Spinal cord (tissue), 10 donors: ENCODE results near the gene HDHD5. TPM values are rescaled to one million over a fixed set of nuclear protein-coding genes. Genes with fewer than 3 reads are reported as not detected.

ENCODE experiments used
- DNase-seq, 6 donors: peaks; one replicate each; pipeline versions ENCODE4 v3.0.0 to v3.0.0-alpha.2; 2013 to 2015; ENCODE audit warnings: low spot score in 6 of 6, low read depth in 4 of 6
- H3K27ac ChIP-seq: one replicate; pipeline ENCODE4 v1.5.1; 2013; ENCODE audit warnings: low read depth, low read length, control low read depth
- H3K27me3 ChIP-seq: one replicate; pipeline ENCODE4 v1.6.1; 2013; ENCODE audit warnings: low read length; ENCODE audit not compliant: control insufficient read depth, insufficient read depth
- H3K36me3 ChIP-seq: one replicate; pipeline ENCODE4 v1.6.1; 2013; ENCODE audit warnings: low read length; ENCODE audit not compliant: control insufficient read depth, insufficient read depth
- H3K4me1 ChIP-seq: one replicate; pipeline ENCODE4 v1.6.1; 2013; ENCODE audit warnings: low read length; ENCODE audit not compliant: control insufficient read depth, insufficient read depth
- H3K4me3 ChIP-seq: one replicate; pipeline ENCODE4 v1.5.1; 2013; ENCODE audit warnings: low read depth, low read length, control low read depth
- H3K9me3 ChIP-seq: one replicate; pipeline ENCODE4 v1.6.1; 2013; ENCODE audit warnings: low read length; ENCODE audit not compliant: control insufficient read depth, insufficient read depth
- WGBS: methylation state at CpG from one replicate; pipeline ENCODE4 v1.1.5; 2013; ENCODE audit warnings: missing lambda C conversion rate; ENCODE audit not compliant: insufficient coverage; 5-methylcytosine and 5-hydroxymethylcytosine counted together
- polyA plus RNA-seq, 2 donors: library from polyadenylated mRNA; unstranded; fragments of 120-200 nt; gene quantifications; one replicate each; pipeline ENCODE4 v1.2.1, GENCODE V29; 2013; ENCODE audit not compliant: insufficient read length in 2 of 2
- total RNA-seq, 2 donors: library from RNA; depleted of rRNA in 1 of 2; stranded (reverse); fragments of 120-200 nt in 1 of 2; fragments of >200 nt in 1 of 2; gene quantifications; one replicate each; pipeline versions ENCODE4 v1.2.3 to v1.2.4, GENCODE V29; 2013 to 2014
- donor health status: healthy.

HDHD5 gene
- total and polyA plus RNA-seq, 4 donors, result 23.9 to 51.9 (median 36.7) TPM

DNA sequence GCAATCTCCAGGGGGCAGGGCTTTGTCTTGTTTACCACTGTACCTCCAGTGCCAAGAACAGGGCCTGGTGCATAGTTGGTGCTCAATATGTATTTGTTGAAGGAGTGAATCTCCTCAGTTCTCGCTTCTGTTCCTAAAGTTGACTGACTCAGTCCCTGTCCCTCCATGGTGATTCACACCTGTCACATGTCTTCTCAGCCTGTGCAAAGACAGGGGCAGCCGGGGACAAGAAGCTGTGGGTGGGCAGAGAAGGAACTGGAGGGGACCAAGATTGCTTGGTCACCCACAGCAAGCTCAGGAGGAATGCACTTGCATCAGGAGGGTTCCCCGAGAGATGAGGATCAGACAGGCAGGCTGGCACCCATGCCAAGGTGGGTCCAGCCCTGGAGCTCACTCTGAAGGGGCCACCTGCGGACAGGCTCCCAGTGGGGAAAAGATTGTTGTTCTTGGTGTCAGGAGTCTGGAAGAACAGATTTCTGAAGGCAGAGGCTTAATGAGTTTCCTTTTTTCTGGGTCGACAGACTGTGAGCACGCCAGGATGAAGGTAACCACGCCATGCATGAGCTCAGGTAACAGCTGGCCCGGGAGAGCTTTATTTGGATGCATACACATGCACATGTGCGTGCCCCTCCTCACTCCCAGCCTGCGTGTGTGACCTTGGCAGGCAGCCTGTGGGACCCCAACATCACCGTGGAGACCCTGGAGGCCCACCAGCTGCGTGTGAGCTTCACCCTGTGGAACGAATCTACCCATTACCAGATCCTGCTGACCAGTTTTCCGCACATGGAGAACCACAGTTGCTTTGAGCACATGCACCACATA is 57.4 kb downstream of the HDHD5 start:
- H3K36me3 ChIP-seq, result peaks cover 29% of the 10 kb centered on the region

DNA sequence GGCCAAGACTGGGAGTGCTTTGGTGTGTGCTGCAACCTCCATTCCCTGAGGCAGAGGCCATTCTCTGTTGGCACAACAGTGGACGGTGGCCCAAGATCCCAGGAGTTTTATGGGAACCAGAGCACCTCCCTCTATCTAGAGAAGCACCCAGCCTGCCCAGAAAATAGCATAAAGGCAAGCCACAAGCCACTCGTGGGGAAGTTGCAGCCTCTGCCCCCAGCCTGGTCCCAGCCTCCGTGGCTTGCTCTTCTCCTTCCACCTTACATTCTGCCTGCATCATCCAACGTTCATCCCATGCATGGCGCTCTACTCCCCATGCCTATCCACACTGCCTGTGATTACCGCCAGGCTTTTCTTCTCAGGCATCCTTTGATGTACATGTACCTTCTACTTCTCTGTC is 58.5 kb downstream of the HDHD5 start:
- Histone ChIP-seq H3K27me3 (no peaks in the 10 kb centered on the region), H3K4me1 (peaks cover 6% of the 10 kb centered on the region), H3K4me3 (no peak overlapping the region), H3K36me3 (peaks cover 22% of the 10 kb centered on the region), H3K9me3 (no peaks in the 10 kb centered on the region), H3K27ac (no peak overlapping the region)
- DNase-seq, result no peak
- WGBS, result 86% methylated on average over 5 of the region's 6 CpGs

More for the DNA sequence above, 57.4 kb downstream of the HDHD5 start:
- Histone ChIP-seq H3K9me3 (no peaks in the 10 kb centered on the region), H3K27ac (no peak overlapping the region), H3K27me3 (no peaks in the 10 kb centered on the region), H3K4me1 (peaks cover 8% of the 10 kb centered on the region), H3K4me3 (no peak overlapping the region)
- WGBS, result 84% methylated on average over 13 of the region's 14 CpGs
- DNase-seq, result no peak

DNA sequence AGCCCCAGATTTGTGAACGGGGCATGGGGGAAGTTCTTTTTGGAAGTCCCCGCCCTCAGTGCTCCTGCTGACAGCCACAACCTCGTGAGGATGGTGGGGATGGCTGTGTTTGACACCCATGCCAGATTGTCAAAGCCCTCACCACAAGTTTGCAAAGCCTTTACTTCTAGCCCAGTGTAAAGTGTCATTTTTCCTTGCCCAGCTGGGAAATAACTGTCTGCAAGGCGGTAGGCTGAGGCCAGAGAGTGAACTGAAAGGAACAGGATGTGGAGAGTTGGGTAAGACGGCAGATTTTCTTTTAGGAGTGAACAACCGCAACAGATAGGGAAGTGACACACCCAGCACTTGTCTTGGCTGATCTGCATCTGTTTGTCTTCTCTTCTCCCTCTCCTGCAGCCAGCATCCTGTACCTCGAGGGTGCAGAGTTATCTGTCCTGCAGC is 60.7 kb downstream of the HDHD5 start:
- WGBS, result 78% methylated on average over 6 of the region's 7 CpGs
- Histone ChIP-seq H3K27ac (no peak overlapping the region), H3K4me1 (peaks cover 3% of the 10 kb centered on the region), H3K9me3 (no peaks in the 10 kb centered on the region), H3K4me3 (no peak overlapping the region), H3K36me3 (peaks cover 14% of the 10 kb centered on the region), H3K27me3 (no peaks in the 10 kb centered on the region)
- DNase-seq, result no peak

DNA sequence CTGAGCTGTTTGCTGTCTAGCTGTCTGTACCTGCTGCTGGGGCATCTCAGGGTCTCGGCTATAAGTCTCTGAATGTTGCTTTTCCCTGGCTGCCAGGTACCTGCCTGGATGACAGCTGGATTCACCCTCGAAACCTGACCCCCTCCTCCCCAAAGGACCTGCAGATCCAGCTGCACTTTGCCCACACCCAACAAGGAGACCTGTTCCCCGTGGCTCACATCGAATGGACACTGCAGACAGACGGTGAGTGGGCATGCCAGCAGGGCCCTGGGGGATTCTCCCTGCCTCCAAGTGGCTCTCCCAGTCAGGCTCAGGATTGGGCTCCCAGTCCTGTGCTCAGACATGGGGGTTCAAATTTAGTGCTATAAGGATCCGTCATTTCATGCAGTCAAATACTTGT is 61.4 kb downstream of the HDHD5 start:
- Histone ChIP-seq H3K9me3 (no peaks in the 10 kb centered on the region), H3K4me1 (peaks cover 3% of the 10 kb centered on the region), H3K4me3 (no peak overlapping the region), H3K27me3 (no peaks in the 10 kb centered on the region), H3K36me3 (peaks cover 14% of the 10 kb centered on the region), H3K27ac (no peak overlapping the region)
- no peak for DNase-seq
- WGBS, result 71% methylated on average over 6 of the region's 6 CpGs

DNA sequence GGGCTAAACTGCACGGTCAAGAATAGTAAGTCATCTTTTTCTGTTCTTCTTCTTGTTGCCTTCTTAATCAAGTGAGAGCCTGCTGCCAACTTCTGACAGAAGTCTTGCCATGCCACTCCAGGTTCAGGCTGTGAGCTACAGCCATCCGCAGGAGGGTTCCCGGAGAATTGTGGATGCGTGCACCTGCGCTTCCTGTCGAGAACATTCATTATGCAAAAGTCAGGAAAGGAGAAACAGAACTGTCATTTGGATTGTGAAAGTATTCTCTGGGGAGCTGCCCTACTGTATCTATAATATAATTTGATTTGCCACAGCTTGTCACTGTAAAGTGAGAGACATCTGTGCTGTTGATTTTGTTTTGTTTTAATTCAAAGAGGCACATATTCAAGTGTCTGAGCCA is 62.0 kb downstream of the HDHD5 start:
- H3K4me1 ChIP-seq, result peaks cover 3% of the 10 kb centered on the region
- H3K27ac ChIP-seq, result no peak overlapping the region
- H3K36me3 ChIP-seq, result peaks cover 12% of the 10 kb centered on the region
- no peaks in the 10 kb centered on the region for H3K27me3 ChIP-seq
- 63% methylated on average over 2 of the region's 6 CpGs for WGBS
- DNase-seq, result peak in 1 of 6 donors; percentile 21
- no peaks in the 10 kb centered on the region for H3K9me3 ChIP-seq
- no peak overlapping the region for H3K4me3 ChIP-seq

DNA sequence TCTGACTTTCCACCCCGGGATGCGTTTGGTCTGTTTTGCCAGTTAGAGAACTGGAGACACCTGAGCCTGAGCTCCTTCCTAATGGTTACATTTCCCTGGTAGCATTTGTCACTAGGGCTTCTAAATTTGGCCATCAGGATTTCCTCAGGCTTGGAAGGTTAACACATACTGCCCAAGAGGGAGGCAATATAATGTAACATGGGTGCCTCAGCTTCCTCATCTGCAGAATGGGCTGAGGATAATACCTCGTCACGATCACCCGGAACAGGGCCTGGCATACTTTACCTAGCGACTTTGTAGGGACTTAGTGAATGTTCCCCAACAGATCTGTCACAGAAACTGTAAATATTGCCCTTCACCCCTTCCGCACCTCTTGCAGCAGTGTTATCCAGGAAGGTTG is 63.0 kb downstream of the HDHD5 start:
- Histone ChIP-seq H3K36me3 (peaks cover 7% of the 10 kb centered on the region), H3K4me1 (peaks cover 3% of the 10 kb centered on the region), H3K27ac (no peak overlapping the region), H3K4me3 (no peak overlapping the region), H3K9me3 (no peaks in the 10 kb centered on the region), H3K27me3 (no peaks in the 10 kb centered on the region)
- DNase-seq, result no peak
- 93% methylated on average over 6 of the region's 7 CpGs for WGBS

DNA sequence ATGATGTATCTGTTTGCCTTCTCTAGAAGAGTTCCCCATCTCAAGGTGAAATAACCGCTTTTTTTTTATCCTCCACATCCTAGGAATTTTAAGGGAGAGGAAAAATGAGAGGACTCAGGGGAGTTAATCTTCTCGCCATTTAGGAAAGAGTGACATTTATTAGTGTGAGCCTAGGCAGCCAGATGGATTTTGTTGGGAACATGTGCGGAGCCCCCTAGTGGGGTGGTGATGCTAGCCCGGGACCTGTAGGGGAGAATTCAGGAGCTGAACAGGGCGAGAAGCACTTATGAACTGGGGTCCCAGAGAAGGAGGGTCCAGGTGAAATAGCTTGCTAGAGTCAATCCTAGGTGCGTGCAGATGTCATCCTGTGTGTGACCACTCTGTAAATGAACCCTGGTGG is 63.5 kb downstream of the HDHD5 start:
- Histone ChIP-seq H3K9me3 (no peaks in the 10 kb centered on the region), H3K27ac (no peak overlapping the region), H3K36me3 (peaks cover 5% of the 10 kb centered on the region), H3K4me3 (no peak overlapping the region), H3K27me3 (no peaks in the 10 kb centered on the region), H3K4me1 (peaks cover 3% of the 10 kb centered on the region)
- DNase-seq, result no peak
- WGBS, result 69% methylated on average over 5 of the region's 6 CpGs

DNA sequence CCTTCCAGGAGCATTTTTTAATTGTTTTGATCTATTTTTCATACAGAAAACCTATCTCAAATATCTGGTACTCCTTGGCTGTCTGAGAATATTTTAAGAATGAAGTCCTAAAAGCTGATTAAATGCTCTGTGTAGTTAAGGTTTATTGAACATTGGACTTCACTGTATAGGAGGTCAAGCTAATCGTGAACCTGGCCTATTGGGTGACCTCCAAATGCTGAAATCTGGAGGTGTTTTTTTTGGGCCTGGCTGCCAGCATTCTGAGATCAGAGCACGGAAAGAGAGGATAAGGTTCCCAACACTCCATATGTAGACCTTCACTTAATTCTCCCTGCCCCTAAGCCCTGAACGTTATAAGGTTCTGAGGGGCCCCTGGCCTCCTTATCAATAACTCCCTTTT is 66.0 kb downstream of the HDHD5 start:
- DNase-seq, result no peak
- H3K27me3 ChIP-seq, result no peaks in the 10 kb centered on the region
- peaks cover 3% of the 10 kb centered on the region for H3K4me1 ChIP-seq
- H3K36me3 ChIP-seq, result peaks cover 3% of the 10 kb centered on the region
- 89% methylated on average over 3 of the region's 3 CpGs for WGBS
- H3K9me3 ChIP-seq, result no peaks in the 10 kb centered on the region
- H3K27ac ChIP-seq, result no peak overlapping the region
- H3K4me3 ChIP-seq, result no peak overlapping the region

DNA sequence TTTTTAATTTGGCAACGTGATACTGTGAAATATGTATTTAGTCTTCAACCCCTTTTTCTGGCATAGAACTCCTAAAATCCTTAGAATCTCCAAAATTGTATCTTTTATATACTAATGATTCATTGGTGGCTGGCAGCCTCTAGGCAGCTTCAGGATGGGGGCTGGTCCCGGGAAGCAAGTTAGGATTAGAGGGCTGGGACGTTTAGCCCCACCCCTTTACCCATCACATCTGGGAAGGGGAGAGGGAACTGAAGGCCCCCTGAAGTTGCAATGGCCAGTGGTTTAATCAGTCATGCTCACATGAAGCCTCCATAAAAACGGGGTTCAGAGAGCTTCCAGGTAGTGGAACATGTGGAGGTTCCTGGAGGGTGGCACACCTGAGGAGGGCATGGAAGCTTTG is 67.2 kb downstream of the HDHD5 start:
- no peak for DNase-seq

DNA sequence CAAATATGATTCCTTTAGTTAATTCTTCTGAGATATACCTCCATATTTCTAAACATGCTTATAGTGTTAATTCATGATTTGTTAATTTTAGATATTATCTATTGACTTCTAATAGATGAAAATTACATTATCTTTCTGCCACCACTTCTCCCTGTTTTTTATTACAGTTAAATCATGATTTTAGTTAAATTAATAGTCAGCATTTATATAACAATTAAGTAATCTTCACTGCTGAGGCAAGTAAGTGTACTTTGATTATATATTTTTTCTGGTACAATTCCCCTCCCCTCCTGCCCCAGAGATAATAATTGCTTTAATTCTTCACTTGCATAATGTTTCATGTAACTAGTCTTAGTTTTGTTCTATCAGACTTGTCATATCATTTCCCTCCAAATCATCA is 68.5 kb downstream of the HDHD5 start:
- no peaks in the 10 kb centered on the region for H3K36me3 ChIP-seq
- H3K27me3 ChIP-seq, result peaks cover 12% of the 10 kb centered on the region
- H3K4me1 ChIP-seq, result peaks cover 9% of the 10 kb centered on the region
- H3K4me3 ChIP-seq, result no peak overlapping the region
- no peak for DNase-seq
- no peak overlapping the region for H3K27ac ChIP-seq
- no peaks in the 10 kb centered on the region for H3K9me3 ChIP-seq

More for the DNA sequence above, 67.2 kb downstream of the HDHD5 start:
- no CpG with 5 or more reads among the region's 4 CpGs for WGBS
- H3K27me3 ChIP-seq, result no peaks in the 10 kb centered on the region
- H3K9me3 ChIP-seq, result no peaks in the 10 kb centered on the region
- no peak overlapping the region for H3K27ac ChIP-seq
- no peaks in the 10 kb centered on the region for H3K4me1 ChIP-seq
- no peak overlapping the region for H3K4me3 ChIP-seq
- H3K36me3 ChIP-seq, result no peaks in the 10 kb centered on the region
